Measurements from ENCODE around the gene GTF2H1. TPM values are rescaled to one million over a fixed set of nuclear protein-coding genes. Genes with fewer than 3 reads are reported as not detected.

GTF2H1 gene
- total and polyA plus RNA-seq, 9 of the 15 experiments (the other 6 are each of a cell fraction or from before 2014, with no cell fraction given), result 56.9 to 126 (median 92.1) TPM

DNA sequence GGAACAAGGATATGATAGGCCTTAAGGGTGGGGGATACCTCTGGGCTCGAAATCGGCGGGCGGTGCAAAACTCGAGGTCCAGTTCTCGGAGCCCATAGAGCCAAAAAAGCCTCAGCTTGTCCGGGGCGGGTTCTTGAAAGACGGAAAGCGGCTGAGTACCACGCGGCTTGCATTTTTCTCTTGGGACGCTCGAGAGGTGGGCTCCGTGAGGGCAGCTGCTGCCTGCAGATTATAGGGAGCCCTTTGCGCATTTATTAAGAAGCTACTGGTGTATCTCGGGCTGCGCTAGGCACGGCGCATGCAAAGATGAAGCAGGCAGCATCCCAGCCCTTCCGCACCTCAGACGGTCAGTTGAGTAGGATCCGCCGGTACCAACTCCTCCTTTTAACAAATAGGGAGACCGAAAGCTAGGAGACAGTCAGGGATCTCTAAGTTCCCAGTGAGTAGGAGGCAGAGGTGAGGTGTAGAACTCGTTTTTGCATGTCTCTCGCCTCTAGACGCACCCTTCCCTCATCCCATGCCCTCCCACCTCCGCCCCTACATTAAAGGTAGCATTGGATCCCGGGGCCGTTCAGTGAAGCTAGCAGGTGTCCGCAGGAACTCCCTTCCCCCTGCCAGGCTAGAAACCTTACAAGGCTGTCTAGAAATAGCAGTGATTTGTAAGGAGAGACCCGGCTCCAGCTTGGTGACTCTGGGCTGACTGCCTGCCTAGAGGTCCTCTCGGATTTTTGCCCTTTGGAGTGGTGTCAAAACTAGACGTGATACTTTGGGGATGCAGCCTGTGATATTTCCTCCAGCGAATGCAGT is 72.8 kb downstream of the GTF2H1 start (continued):
- TF ChIP-seq, protein P1, sequence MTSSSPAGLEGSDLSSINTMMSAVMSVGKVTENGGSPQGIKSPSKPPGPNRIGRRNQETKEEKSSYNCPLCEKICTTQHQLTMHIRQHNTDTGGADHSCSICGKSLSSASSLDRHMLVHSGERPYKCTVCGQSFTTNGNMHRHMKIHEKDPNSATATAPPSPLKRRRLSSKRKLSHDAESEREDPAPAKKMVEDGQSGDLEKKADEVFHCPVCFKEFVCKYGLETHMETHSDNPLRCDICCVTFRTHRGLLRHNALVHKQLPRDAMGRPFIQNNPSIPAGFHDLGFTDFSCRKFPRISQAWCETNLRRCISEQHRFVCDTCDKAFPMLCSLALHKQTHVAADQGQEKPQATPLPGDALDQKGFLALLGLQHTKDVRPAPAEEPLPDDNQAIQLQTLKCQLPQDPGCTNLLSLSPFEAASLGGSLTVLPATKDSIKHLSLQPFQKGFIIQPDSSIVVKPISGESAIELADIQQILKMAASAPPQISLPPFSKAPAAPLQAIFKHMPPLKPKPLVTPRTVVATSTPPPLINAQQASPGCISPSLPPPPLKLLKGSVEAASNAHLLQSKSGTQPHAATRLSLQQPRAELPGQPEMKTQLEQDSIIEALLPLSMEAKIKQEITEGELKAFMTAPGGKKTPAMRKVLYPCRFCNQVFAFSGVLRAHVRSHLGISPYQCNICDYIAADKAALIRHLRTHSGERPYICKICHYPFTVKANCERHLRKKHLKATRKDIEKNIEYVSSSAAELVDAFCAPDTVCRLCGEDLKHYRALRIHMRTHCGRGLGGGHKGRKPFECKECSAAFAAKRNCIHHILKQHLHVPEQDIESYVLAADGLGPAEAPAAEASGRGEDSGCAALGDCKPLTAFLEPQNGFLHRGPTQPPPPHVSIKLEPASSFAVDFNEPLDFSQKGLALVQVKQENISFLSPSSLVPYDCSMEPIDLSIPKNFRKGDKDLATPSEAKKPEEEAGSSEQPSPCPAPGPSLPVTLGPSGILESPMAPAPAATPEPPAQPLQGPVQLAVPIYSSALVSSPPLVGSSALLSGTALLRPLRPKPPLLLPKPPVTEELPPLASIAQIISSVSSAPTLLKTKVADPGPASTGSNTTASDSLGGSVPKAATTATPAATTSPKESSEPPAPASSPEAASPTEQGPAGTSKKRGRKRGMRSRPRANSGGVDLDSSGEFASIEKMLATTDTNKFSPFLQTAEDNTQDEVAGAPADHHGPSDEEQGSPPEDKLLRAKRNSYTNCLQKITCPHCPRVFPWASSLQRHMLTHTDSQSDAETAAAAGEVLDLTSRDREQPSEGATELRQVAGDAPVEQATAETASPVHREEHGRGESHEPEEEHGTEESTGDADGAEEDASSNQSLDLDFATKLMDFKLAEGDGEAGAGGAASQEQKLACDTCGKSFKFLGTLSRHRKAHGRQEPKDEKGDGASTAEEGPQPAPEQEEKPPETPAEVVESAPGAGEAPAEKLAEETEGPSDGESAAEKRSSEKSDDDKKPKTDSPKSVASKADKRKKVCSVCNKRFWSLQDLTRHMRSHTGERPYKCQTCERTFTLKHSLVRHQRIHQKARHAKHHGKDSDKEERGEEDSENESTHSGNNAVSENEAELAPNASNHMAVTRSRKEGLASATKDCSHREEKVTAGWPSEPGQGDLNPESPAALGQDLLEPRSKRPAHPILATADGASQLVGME (CRISPR knock-in tag; IDR thresholded peaks at IDR 0.05), result no peak
- TF ChIP-seq HNRNPL (IDR thresholded peaks at IDR 0.05; ENCODE audit: low read depth, low read length) (no peak), CCNT2 (IDR thresholded peaks at IDR 0.05; ENCODE audit: borderline replicate concordance, extremely low read depth, insufficient read length, low read depth, low read length) (peak; percentile 27), DPF2 (IDR thresholded peaks at IDR 0.05) (no peak), RBM34 (IDR thresholded peaks at IDR 0.05; ENCODE audit: borderline replicate concordance, insufficient read depth, low read length) (no peak), HCFC1 (IDR thresholded peaks at IDR 0.05; ENCODE audit: low read depth, low read length) (no peak), SREBF1 (IDR thresholded peaks at IDR 0.05; ENCODE audit: borderline replicate concordance, low read depth, low read length) (no peak), KLF10 (CRISPR knock-in tag; IDR thresholded peaks at IDR 0.05) (no peak), EWSR1 (IDR thresholded peaks at IDR 0.05; ENCODE audit: borderline replicate concordance, low read depth, partially characterized antibody) (no peak), MTF1 (CRISPR knock-in tag; IDR thresholded peaks at IDR 0.05; ENCODE audit: borderline replicate concordance) (no peak), CBX2 (IDR thresholded peaks at IDR 0.05; ENCODE audit: insufficient read depth, low read length, poor library complexity, severe bottlenecking) (no peak), KLF16 (IDR thresholded peaks at IDR 0.05) (no peak), STAG1 (CRISPR knock-in tag; IDR thresholded peaks at IDR 0.05; ENCODE audit: borderline replicate concordance) (0 out of 2 replicates have a peak, but pooled peaks have one; percentile 24), SP1 (CRISPR knock-in tag; IDR thresholded peaks at IDR 0.05) (no peak), MTA3 (IDR thresholded peaks at IDR 0.05; ENCODE audit: borderline replicate concordance) (no peak), SRSF7 (optimal IDR thresholded peaks at IDR 0.05; ENCODE audit: low read depth, low read length) (no peak), ZNF668 (CRISPR knock-in tag; IDR thresholded peaks at IDR 0.05) (no peak), PCBP2 (IDR thresholded peaks at IDR 0.05; ENCODE audit: low read depth, low read length, poor library complexity, severe bottlenecking) (no peak), SIN3A (IDR thresholded peaks at IDR 0.05; ENCODE audit: borderline replicate concordance in 2 of 2, control insufficient read depth in 1 of 2, low read depth in 2 of 2, low read length in 2 of 2) (0 out of 4 replicates have a peak, but pooled peaks of 1 of the 2 experiments have one; percentile 7), ZNF23 (CRISPR knock-in tag; IDR thresholded peaks at IDR 0.05) (no peak)
- TF ChIP-seq, protein P2, sequence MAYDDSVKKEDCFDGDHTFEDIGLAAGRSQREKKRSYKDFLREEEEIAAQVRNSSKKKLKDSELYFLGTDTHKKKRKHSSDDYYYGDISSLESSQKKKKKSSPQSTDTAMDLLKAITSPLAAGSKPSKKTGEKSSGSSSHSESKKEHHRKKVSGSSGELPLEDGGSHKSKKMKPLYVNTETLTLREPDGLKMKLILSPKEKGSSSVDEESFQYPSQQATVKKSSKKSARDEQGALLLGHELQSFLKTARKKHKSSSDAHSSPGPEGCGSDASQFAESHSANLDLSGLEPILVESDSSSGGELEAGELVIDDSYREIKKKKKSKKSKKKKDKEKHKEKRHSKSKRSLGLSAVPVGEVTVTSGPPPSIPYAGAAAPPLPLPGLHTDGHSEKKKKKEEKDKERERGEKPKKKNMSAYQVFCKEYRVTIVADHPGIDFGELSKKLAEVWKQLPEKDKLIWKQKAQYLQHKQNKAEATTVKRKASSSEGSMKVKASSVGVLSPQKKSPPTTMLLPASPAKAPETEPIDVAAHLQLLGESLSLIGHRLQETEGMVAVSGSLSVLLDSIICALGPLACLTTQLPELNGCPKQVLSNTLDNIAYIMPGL (CRISPR knock-in tag; IDR thresholded peaks at IDR 0.05), result no peak; the same call in 1 of the 2 replicates

Measured in K562 (cell line).